ENCODE data around the gene AUTS2. TPM values are rescaled to one million over a fixed set of nuclear protein-coding genes. Genes with fewer than 3 reads are reported as not detected.

The AUTS2 gene
- polyA plus RNA-seq, 3 donors, result 0.08 to 0.35 TPM; not detected in 1

DNA sequence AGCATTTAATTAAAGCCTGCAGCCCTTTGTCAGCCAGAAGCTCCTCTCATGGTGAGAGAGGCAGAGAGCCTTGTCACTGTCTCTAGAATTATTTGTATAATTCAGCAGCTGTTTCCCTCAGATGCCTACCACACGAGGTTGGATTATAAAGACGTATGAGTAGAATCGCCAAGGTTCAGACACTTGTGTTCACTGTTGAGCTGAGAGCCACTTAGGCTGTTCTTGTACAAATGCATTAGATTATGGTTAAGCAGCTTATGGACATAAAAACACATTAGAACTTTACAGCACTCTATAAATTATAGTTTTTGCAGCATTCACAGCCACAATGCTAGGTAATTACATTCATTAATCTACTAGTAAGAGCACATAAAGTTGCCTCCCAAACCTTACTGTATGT lies 282.6 kb downstream of the AUTS2 start:
- no peaks in the 10 kb centered on the region for H4K20me1 ChIP-seq (ENCODE audit: insufficient read depth, low read length)
- H3K4me2 ChIP-seq (replicated peaks; ENCODE audit: extremely low read depth, low read length, poor library complexity, severe bottlenecking), result no peak overlapping the region
- intact Hi-C loops (cut with micrococcal nuclease), result no loop called here
- no peaks in the 10 kb centered on the region for H3K4me1 ChIP-seq (ENCODE audit: control insufficient read depth in 1 of 2, insufficient read depth in 2 of 2, low read length in 2 of 2)
- H3K4me3 ChIP-seq (replicated peaks in 1 of 3; ENCODE audit: low read depth in 2 of 3, low read length in 3 of 3), result no peak overlapping the region
- no peak overlapping the region for H3K27ac Mint-ChIP-seq
- no peaks in the 10 kb centered on the region for H3K36me3 Mint-ChIP-seq
- H2AFZ ChIP-seq (ENCODE audit: insufficient read depth, low read depth, low read length, poor library complexity, severe bottlenecking), result no peak overlapping the region
- WGBS (ENCODE audit: insufficient coverage), result no CpG with 5 or more reads among the region's 3 CpGs
- no peak overlapping the region for H3K27ac ChIP-seq (ENCODE audit: low read depth in 1 of 2, low read length in 2 of 2)
- no peaks in the 10 kb centered on the region for H3K9me3 Mint-ChIP-seq
- H3K79me2 ChIP-seq (ENCODE audit: insufficient read depth, low read length), result no peaks in the 10 kb centered on the region
- peaks cover 0 to 3% (median 0%) of the 10 kb centered on the region in 3 donors for H3K27me3 Mint-ChIP-seq (ENCODE audit: low read depth in 3 of 3)
- no peaks in the 10 kb centered on the region for H3K36me3 ChIP-seq (replicated peaks in 1 of 2; ENCODE audit: control insufficient read depth in 1 of 2, insufficient read depth in 2 of 2, low read length in 2 of 2)
- H3K9ac ChIP-seq (ENCODE audit: insufficient read depth, low read length, poor library complexity, severe bottlenecking), result no peak overlapping the region
- no peaks in the 10 kb centered on the region for H3K9me3 ChIP-seq (replicated peaks in 1 of 2; ENCODE audit: control insufficient read depth in 1 of 2, insufficient read depth in 1 of 2, low read length in 2 of 2)
- no peak overlapping the region for H3K4me3 Mint-ChIP-seq
- peaks cover 6% of the 10 kb centered on the region for H3K4me1 Mint-ChIP-seq
- no peak for TF ChIP-seq CTCF (IDR thresholded peaks at IDR 0.05)
- no peak for DNase-seq
- H3K27me3 ChIP-seq (ENCODE audit: control insufficient read depth in 2 of 2, insufficient read depth in 2 of 2, low read length in 2 of 2), result no peaks in the 10 kb centered on the region

DNA sequence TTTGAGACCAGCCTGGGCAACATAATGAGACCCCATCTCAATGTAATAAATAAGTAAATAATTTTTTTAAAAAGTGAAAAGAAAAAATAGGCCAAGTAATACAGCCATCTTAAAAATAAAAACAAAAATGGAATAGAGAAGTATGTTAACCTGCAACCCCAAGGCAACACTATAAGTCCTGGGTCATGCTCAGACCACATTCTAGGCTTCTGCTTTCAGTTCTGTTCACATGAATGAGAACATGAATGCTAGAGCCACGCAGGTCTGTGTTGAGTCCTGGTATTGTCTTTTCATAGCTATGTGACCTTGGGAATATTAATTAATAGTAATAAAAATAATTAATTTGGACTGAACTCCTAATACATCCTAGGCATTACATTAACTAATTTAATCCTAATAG lies 284.0 kb downstream of the AUTS2 start:
- H3K79me2 ChIP-seq (ENCODE audit: insufficient read depth, low read length), result no peaks in the 10 kb centered on the region
- Mint-ChIP-seq H3K27ac (no peak overlapping the region), H3K4me3 (no peak overlapping the region), H3K4me1 (peaks cover 6% of the 10 kb centered on the region), H3K9me3 (no peaks in the 10 kb centered on the region), H3K36me3 (no peaks in the 10 kb centered on the region), H3K27me3 (ENCODE audit: low read depth in 3 of 3) (peaks cover 0 to 3% (median 0%) of the 10 kb centered on the region in 3 donors)
- H3K9me3 ChIP-seq (replicated peaks in 1 of 2; ENCODE audit: control insufficient read depth in 1 of 2, insufficient read depth in 1 of 2, low read length in 2 of 2), result no peaks in the 10 kb centered on the region
- DNase-seq, result no peak
- no peaks in the 10 kb centered on the region for H4K20me1 ChIP-seq (ENCODE audit: insufficient read depth, low read length)
- H3K27ac ChIP-seq (ENCODE audit: low read depth in 1 of 2, low read length in 2 of 2), result no peak overlapping the region
- no peak overlapping the region for H3K4me3 ChIP-seq (replicated peaks in 1 of 3; ENCODE audit: low read depth in 2 of 3, low read length in 3 of 3)
- no CpG with 5 or more reads among the region's 1 CpG for WGBS (ENCODE audit: insufficient coverage)
- intact Hi-C loops (cut with micrococcal nuclease), result no loop called here
- no peak overlapping the region for H3K4me2 ChIP-seq (replicated peaks; ENCODE audit: extremely low read depth, low read length, poor library complexity, severe bottlenecking)
- TF ChIP-seq CTCF (IDR thresholded peaks at IDR 0.05), result no peak
- H2AFZ ChIP-seq (ENCODE audit: insufficient read depth, low read depth, low read length, poor library complexity, severe bottlenecking), result no peak overlapping the region
- no peaks in the 10 kb centered on the region for H3K27me3 ChIP-seq (ENCODE audit: control insufficient read depth in 2 of 2, insufficient read depth in 2 of 2, low read length in 2 of 2)
- H3K36me3 ChIP-seq (replicated peaks in 1 of 2; ENCODE audit: control insufficient read depth in 1 of 2, insufficient read depth in 2 of 2, low read length in 2 of 2), result no peaks in the 10 kb centered on the region
- H3K9ac ChIP-seq (ENCODE audit: insufficient read depth, low read length, poor library complexity, severe bottlenecking), result no peak overlapping the region
- H3K4me1 ChIP-seq (ENCODE audit: control insufficient read depth in 1 of 2, insufficient read depth in 2 of 2, low read length in 2 of 2), result no peaks in the 10 kb centered on the region

Measured in CD14-positive monocyte (primary cell).